NCI-H2107 (cell line): ENCODE data around the gene ZNF71.

ENCODE experiments used
- DNase-seq: peaks from one replicate; lab custom pipeline; 2025; lab: John Stamatoyannopoulos, UW

The ZNF71 gene

GRCh38 chr19:56594783-56595547 is at the start of gene ZNF71:
Gene ZNF71, plus strand, starts transcription at chr19:56595302. Its CDS starts 6,257 bp downstream, at chr19:56601559.
- peak; percentile 63 for DNase-seq

- no peak for DNase-seq
Observed at GRCh38 chr19:56547535-56547934, 47.6 kb upstream of the ZNF71 start.

GRCh38 chr19:56554272-56554869 is 40.7 kb upstream of the ZNF71 start:
- no peak for DNase-seq

DNA sequence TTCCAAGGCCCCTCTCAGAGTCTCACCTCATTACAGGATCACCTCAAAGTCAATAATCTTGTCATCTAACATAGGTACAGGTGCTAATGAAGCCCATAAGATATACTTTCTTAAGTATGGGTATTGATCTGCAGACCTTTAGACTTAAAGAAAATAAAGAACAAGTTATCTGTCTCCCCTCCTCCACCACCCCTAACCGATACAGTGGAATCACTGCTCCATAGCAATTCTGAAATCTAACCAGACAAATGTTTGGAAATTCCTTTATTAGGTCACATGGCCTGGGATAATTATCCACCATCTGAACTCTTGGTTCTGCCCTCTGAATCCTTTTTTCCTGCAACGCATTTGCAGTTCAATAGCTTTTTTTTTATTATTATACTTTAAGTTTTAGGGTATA is 32.3 kb upstream of the ZNF71 start:
- no peak for DNase-seq

- DNase-seq, result no peak
Observed at GRCh38 chr19:56566904-56567273, 28.2 kb upstream of the ZNF71 start.

GRCh38 chr19:56567274-56568120 is 27.6 kb upstream of the ZNF71 start, which contains the start of gene ZNF470:
Gene ZNF470, plus strand, starts transcription at chr19:56567468. Its CDS starts 2,844 bp downstream, at chr19:56570312.
- DNase-seq, result no peak

DNA sequence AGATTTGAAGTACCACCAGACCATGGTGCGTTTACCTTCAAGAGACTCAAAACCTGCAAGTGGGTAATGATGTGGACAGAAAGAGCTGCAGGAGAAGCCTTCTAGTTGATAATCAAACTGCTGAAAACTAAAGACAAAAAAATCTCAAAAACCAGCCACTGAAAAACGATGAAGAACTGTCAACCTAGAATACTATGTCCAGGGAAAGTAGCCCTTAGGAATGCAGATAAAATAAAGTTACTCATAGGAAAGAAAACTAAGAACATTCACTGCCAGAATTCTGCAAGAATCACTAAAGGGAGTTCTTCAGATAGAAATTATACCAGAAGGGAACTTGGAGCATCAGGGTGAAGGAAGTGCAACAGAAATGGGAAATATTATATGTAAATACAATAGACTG is 22.5 kb upstream of the ZNF71 start:
- no peak for DNase-seq

- no peak for DNase-seq
Observed at GRCh38 chr19:56573914-56574313, 21.2 kb upstream of the ZNF71 start.

GRCh38 chr19:56577719-56578602 is 17.1 kb upstream of the ZNF71 start:
- no peak for DNase-seq

DNA sequence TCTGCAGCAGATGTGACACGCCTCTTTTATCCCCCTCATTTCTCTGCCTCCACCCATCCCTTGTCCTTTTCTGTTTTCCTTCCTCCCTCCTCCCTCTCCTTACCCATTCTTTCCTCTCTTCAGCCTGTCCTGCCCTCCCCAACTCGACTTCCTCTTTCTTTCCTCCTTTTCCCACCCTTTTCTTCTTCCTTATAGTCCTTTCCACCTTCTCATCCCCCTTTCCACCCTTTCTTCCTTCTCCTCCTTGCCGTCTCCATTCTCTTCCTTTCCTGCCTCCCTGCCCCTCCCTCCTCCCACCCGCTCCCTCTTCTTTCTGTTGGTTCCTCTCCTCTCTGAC is 688 bp upstream of the ZNF71 start:
- no peak for DNase-seq

DNA sequence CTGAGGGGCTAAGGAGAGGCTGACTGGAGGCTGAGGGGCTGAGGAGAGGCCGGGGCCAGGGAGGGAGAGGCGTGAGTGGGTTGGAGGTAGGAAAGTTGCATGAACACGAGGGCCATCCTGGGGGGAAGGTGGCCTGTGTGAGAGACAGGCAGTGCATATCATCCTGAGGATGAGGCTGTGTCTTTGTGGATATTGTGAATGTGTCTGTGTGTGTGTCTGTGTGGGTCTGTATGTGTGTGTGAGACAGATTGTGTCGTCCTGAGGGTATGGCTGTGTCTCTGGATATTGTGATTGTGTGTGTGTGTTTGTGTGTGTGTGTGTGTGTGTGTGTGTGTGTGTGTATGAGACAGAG is 422 bp downstream of the ZNF71 start:
- no peak for DNase-seq

DNA sequence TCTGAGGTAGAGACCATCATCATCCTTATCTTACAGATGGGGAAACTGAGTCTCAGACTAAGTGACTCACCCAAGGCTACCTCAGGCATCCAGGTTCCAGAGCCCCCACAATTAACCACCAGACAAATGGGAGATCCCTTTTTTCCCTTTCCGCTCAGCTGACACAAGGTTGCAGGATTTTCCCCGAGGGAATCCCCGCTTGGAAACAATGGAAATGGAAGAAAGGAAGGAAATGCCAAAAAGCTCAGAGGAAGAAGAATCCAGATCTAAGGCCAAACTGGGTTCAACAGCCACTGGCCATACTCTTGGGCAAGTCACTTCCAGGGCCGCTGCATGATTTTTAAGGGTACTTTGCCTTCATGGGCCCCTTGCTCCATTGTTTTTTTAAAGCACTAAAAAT is 1.6 kb downstream of the ZNF71 start:
- DNase-seq, result no peak

DNA sequence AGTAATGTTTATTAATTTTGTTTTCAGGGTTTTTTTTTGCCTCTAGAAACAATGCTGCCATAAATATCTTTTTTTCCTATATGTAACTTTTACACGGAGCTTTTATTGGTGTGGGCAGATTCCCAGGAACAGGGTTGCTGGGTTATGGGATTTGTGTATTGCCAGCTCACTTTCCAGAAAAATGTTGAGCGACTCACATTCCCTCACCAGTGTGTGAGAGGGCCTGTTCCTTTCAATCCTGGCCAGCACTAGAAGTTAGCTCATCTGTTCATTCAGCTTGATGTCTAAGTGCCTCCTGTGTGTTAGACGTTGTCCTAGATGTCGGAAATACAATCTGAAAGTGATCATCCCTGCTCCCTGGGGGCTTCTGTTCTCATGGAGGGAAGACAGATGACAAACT is 2.6 kb downstream of the ZNF71 start:
- DNase-seq, result no peak

DNA sequence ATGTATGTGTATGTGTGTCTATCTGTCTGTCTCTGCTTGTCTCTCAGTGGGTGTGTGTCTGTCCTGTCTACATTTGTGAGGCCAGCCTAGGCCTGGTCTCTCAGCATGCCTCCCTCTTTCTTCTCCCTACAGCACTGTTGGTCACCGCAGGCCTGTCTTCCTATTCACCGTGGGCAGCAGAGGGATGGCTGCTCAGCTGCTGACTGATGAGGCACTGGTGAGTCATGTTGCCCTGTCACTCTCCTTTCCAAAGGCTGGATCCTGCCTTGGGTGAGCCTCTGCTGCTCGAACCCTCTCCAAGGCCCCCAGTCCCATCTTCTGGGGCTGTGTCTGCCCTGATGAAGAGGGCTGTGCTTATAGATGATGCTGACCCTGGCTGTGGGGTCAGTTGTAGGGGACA is 6.3 kb downstream of the ZNF71 start:
- no peak for DNase-seq

DNA sequence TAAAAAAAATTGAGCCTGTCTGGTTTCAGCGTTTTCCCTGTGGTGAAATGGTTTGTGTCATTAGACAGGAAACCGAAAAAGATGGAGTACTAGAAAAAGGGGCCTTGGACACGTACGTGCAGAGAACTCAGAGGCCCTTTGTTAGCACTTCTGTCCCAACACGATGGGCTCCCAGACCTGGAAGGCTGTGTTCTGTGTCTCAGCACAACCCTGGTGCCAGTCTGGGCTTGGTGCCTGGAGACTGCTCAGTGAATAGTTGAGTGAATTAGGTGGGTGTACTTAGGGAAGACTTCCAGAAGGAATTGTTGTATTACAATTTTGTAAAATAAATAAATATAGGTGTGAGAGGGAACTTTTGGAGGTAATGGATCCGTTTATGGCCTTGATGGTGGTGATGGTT is 8.7 kb downstream of the ZNF71 start:
- DNase-seq, result no peak

GRCh38 chr19:56608274-56608964 is 13.3 kb downstream of the ZNF71 start:
- DNase-seq, result no peak

DNA sequence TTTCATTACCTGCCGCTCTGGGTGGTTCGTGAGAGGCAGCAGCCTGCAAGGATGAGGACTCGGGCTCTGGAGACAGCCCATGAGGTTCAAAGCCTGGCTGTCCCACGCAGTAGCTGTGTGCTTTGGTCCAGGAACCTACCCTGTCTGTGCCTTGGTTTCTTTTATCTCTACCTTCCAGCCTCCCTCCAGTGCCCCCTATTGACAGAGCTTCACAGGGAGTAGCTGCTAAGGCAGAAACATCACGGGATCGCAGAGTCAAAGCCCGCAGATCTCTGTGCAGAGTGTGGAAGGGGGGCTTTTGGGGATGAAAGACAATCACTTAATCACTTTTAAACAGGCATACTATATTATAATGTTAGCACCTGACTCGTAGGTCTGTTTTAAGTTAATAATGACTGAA is 16.2 kb downstream of the ZNF71 start:
- DNase-seq, result no peak

GRCh38 chr19:56612737-56613136 is 17.6 kb downstream of the ZNF71 start:
- DNase-seq, result no peak

DNA sequence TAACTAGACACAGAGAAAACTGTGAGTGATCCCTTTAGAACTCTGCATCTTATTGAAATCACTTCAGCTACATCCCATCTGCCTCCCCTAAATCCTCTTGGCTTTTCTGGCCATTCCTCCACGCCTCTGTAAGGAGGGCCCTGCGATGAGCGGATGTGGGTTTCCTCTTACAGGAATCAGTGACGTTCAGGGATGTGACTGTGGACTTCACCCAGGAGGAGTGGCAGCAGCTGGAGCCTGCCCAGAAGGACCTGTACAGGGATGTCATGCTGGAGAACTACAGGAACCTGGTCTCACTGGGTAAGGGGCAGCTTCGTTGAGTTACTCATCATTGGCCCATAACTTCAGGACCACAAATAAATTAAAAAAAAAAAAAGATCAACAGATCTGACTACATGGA is 18.5 kb downstream of the ZNF71 start:
- no peak for DNase-seq

DNA sequence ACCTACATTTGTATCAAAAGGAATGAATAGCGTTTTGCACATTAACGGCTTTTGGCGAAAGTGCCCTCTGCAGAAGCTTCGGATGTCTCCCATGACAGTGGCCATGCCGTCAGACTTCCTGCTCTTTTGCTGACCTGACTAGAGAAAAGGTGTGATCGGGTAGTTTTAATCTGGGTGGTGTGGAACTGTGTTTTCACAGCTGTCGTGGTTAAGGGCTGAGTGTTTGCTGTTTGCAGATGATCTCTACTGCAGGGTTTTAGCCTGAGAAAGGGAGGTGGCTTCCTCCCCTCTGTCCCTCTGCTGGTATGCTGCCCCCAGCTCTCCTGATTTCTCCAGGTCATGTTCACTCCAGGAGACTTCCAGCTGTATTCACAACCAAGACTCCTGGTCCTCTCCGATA is 22.4 kb downstream of the ZNF71 start:
- no peak for DNase-seq

GRCh38 chr19:56619121-56619520 is 24.0 kb downstream of the ZNF71 start:
- no peak for DNase-seq

GRCh38 chr19:56622374-56622773 is 27.3 kb downstream of the ZNF71 start:
- DNase-seq, result no peak
